ENCODE results near the gene MAPK9.

Gene MAPK9

GRCh38 chr5:180241600-180241999, 50.3 kb downstream of the MAPK9 start:
- no peak overlapping the region for H3K4me3 ChIP-seq (ENCODE audit: low read depth, low read length)
- no peak for TF ChIP-seq CTCF (IDR thresholded peaks at IDR 0.05; ENCODE audit: low read depth, low read length, missing control alignments)
- DNase-seq (ENCODE audit: low read depth): no peak

GRCh38 chr5:180238631-180239030, 53.3 kb downstream of the MAPK9 start:
- no peak for TF ChIP-seq CTCF (IDR thresholded peaks at IDR 0.05; ENCODE audit: low read depth, low read length, missing control alignments)
- DNase-seq (ENCODE audit: low read depth): no peak

GRCh38 chr5:180235846-180236245, 56.0 kb downstream of the MAPK9 start:
- TF ChIP-seq CTCF (IDR thresholded peaks at IDR 0.05; ENCODE audit: low read depth, low read length, missing control alignments): no peak
- DNase-seq (ENCODE audit: low read depth): no peak

More at GRCh38 chr5:180238631-180239030, 53.3 kb downstream of the MAPK9 start:
- H3K4me3 ChIP-seq (ENCODE audit: low read depth, low read length): no peak overlapping the region

GRCh38 chr5:180235077-180235476, 56.8 kb downstream of the MAPK9 start:
- DNase-seq (ENCODE audit: low read depth): no peak
- H3K4me3 ChIP-seq (ENCODE audit: low read depth, low read length): no peak overlapping the region
- no peak for TF ChIP-seq CTCF (IDR thresholded peaks at IDR 0.05; ENCODE audit: low read depth, low read length, missing control alignments)

More at GRCh38 chr5:180235846-180236245, 56.0 kb downstream of the MAPK9 start:
- H3K4me3 ChIP-seq (ENCODE audit: low read depth, low read length): no peak overlapping the region

GRCh38 chr5:180234271-180234670, 57.6 kb downstream of the MAPK9 start:
- DNase-seq (ENCODE audit: low read depth): no peak
- no peak overlapping the region for H3K4me3 ChIP-seq (ENCODE audit: low read depth, low read length)
- no peak for TF ChIP-seq CTCF (IDR thresholded peaks at IDR 0.05; ENCODE audit: low read depth, low read length, missing control alignments)

- no peak for TF ChIP-seq CTCF (IDR thresholded peaks at IDR 0.05; ENCODE audit: low read depth, low read length, missing control alignments)
- no peak for DNase-seq (ENCODE audit: low read depth)
- no peak overlapping the region for H3K4me3 ChIP-seq (ENCODE audit: low read depth, low read length)
Measured at GRCh38 chr5:180233729-180234128, 58.2 kb downstream of the MAPK9 start.

GRCh38 chr5:180230017-180230416, 61.9 kb downstream of the MAPK9 start:
- TF ChIP-seq CTCF (IDR thresholded peaks at IDR 0.05; ENCODE audit: low read depth, low read length, missing control alignments): no peak
- no peak for DNase-seq (ENCODE audit: low read depth)
- no peak overlapping the region for H3K4me3 ChIP-seq (ENCODE audit: low read depth, low read length)
